KMS-11 (cell line): ENCODE measurements around the gene LAMB2.

ENCODE experiments used
- H2AFZ ChIP-seq: fragments of 200-600 bp; sonication (generic); 2 replicates; pipeline ENCODE4 v1.6.1; 2016; ENCODE audit warnings: antibody characterized with exemption, mixed run types, low read depth
- H3K27ac ChIP-seq: fragments of 200-600 bp; sonication (generic); 2 replicates; pipeline ENCODE4 v1.6.1; 2016; ENCODE audit warnings: mild to moderate bottlenecking, mixed run types
- H3K27me3 ChIP-seq: fragments of 200-600 bp; sonication (generic); 2 replicates; pipeline ENCODE4 v1.6.1; 2017; ENCODE audit warnings: mild to moderate bottlenecking, low read depth, mixed run types, moderate library complexity; ENCODE audit not compliant: insufficient read depth
- H3K36me3 ChIP-seq: fragments of 200-600 bp; sonication (generic); 2 replicates; pipeline ENCODE4 v1.6.1; 2017; ENCODE audit warnings: mild to moderate bottlenecking, mixed run types; ENCODE audit not compliant: insufficient read depth
- H3K4me1 ChIP-seq: fragments of 200-600 bp; sonication (generic); 2 replicates; pipeline ENCODE4 v1.6.1; 2016; ENCODE audit warnings: mild to moderate bottlenecking, low read depth, mixed run types; ENCODE audit not compliant: poor library complexity, severe bottlenecking
- H3K4me2 ChIP-seq: fragments of 200-600 bp; sonication (generic); 2 replicates; pipeline ENCODE4 v1.7.0; 2016; ENCODE audit warnings: mild to moderate bottlenecking, mixed run types
- H3K4me3 ChIP-seq: fragments of 200-600 bp; sonication (generic); IDR thresholded peaks from 2 replicates; pipeline ENCODE4 v1.6.1; 2017; ENCODE audit warnings: low read depth, low read length, mixed read lengths; ENCODE audit not compliant: insufficient read depth
- H3K79me2 ChIP-seq: fragments of 200-600 bp; sonication (generic); 2 replicates; pipeline ENCODE4 v1.6.1; 2016; ENCODE audit warnings: low read depth, mixed run types; ENCODE audit not compliant: insufficient read depth
- H3K9ac ChIP-seq: fragments of 200-600 bp; sonication (generic); 2 replicates; pipeline ENCODE4 v1.6.1; 2016; ENCODE audit warnings: mild to moderate bottlenecking, mixed run types
- H4K20me1 ChIP-seq: fragments of 200-600 bp; sonication (generic); 2 replicates; pipeline ENCODE4 v1.6.1; 2016; ENCODE audit warnings: mild to moderate bottlenecking, mixed run types; ENCODE audit not compliant: insufficient read depth
- TF ChIP-seq, protein P1 (sequence below): fragments of 200-600 bp; sonication (generic); conservative IDR thresholded peaks from 2 replicates; pipeline ENCODE4 v1.6.1; 2017; ENCODE audit warnings: low read depth, mild to moderate bottlenecking, antibody characterized with exemption, low read length, moderate library complexity, mixed read lengths

LAMB2 gene

DNA sequence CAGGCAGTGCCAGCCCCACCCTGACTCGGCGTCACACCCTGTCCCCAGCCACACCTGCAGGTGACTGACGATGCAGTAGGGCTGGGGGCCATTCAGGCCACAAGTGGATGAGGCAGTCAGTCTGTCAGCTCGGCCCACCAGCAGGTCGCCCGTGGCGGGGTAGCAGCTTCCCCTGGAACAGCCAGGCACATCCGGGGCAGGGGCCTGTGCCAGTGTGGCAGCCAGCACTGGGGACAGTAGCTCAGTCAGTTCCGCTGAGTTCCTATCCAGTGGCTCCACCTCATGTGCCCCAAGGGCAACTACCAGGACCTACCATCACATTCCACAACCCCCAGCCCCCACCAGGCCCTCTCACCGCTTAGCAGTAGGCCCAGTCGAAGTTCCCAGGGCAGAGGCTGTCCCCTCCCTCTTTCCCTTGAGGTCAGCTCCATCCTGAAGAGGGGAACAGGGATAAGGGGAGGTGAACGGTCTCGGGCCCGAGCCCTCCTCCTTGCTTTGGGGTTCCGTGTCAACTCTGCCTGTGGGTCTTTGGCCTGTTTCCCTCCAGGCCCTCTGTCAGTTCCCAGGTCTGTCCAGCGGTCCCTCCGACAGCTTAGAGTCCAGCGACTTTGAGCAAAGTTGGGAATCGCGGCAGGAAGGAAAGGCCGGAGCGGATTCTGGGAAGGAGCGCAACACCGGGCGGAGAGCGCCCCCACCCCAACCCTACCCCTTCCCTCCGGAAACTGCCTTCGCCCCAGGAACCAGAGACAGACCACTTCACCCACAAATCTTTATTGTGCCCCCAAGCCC is at the start of gene LAMB2:
Gene LAMB2, minus strand, starts transcription at position 614 of the 789 bp plus-strand sequence. Its CDS starts 183 bp downstream, at position 431.
- H3K4me3 ChIP-seq = no peak within 1 kb of the TSS
- H3K27me3 ChIP-seq = no peaks in the 10 kb centered on the region
- H3K79me2 ChIP-seq = no peaks in the 10 kb centered on the region
- H3K27ac ChIP-seq = no peak within 1 kb of the TSS
- TF ChIP-seq, protein P1, sequence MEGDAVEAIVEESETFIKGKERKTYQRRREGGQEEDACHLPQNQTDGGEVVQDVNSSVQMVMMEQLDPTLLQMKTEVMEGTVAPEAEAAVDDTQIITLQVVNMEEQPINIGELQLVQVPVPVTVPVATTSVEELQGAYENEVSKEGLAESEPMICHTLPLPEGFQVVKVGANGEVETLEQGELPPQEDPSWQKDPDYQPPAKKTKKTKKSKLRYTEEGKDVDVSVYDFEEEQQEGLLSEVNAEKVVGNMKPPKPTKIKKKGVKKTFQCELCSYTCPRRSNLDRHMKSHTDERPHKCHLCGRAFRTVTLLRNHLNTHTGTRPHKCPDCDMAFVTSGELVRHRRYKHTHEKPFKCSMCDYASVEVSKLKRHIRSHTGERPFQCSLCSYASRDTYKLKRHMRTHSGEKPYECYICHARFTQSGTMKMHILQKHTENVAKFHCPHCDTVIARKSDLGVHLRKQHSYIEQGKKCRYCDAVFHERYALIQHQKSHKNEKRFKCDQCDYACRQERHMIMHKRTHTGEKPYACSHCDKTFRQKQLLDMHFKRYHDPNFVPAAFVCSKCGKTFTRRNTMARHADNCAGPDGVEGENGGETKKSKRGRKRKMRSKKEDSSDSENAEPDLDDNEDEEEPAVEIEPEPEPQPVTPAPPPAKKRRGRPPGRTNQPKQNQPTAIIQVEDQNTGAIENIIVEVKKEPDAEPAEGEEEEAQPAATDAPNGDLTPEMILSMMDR = no peak
- H3K4me1 ChIP-seq = no peaks in the 10 kb centered on the region
- no peak within 1 kb of the TSS for H3K9ac ChIP-seq
- no peak within 1 kb of the TSS for H3K4me2 ChIP-seq
- H2AFZ ChIP-seq = no peak within 1 kb of the TSS
- H4K20me1 ChIP-seq = no peaks in the 10 kb centered on the region
- no peaks in the 10 kb centered on the region for H3K36me3 ChIP-seq

DNA sequence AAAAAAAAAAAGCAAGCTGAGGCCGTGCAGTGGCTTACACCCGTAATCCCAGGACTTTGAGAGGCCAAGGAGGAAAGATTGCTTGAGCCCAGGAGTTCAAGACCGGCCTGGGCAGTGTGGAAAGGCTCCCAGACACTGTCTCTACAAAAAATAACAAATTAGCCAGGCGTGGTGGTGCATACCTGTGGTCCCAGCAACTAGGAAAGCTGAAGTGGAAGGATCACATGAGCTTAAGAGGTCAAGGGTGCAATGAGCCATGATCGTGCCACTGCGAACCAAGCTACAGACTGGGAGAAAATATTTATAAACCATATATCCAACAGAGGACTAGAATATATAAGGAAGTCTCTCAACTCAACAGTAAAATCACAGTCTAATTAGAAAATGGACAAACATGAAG is 48.5 kb upstream of the LAMB2 start:
- Histone ChIP-seq H3K36me3 (no peaks in the 10 kb centered on the region), H3K9ac (no peak overlapping the region), H3K4me3 (no peak overlapping the region), H3K27ac (no peak overlapping the region), H3K27me3 (no peaks in the 10 kb centered on the region), H3K79me2 (no peaks in the 10 kb centered on the region), H2AFZ (no peak overlapping the region), H3K4me1 (no peaks in the 10 kb centered on the region), H3K4me2 (no peak overlapping the region), H4K20me1 (no peaks in the 10 kb centered on the region)
- TF ChIP-seq, protein P1 = no peak

DNA sequence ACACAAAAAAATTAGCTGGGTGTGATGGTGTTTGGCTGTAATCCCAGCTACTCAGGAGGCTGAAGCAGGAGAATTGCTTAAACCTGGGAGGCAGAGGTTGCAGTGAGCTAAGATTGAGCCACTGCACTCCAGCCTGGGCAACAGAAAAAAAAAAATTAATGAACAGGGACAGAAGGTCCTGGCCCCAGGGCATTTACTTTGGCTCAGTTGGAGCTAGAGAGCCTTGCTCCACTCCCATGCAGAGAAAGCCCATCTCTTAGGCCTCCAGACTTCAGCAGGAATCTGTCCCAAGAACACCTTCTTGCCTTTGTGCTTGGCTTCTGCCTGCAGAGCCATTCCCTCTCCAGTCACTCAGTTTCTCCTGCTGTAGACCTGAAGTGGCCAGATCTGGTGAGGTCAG is 47.3 kb upstream of the LAMB2 start:
- no peaks in the 10 kb centered on the region for H3K36me3 ChIP-seq
- H2AFZ ChIP-seq = no peak overlapping the region
- H3K27ac ChIP-seq = no peak overlapping the region
- H3K9ac ChIP-seq = no peak overlapping the region
- no peaks in the 10 kb centered on the region for H3K27me3 ChIP-seq
- no peaks in the 10 kb centered on the region for H3K79me2 ChIP-seq
- H3K4me1 ChIP-seq = no peaks in the 10 kb centered on the region
- TF ChIP-seq, protein P1 = no peak
- no peaks in the 10 kb centered on the region for H4K20me1 ChIP-seq
- no peak overlapping the region for H3K4me2 ChIP-seq
- H3K4me3 ChIP-seq = no peak overlapping the region

DNA sequence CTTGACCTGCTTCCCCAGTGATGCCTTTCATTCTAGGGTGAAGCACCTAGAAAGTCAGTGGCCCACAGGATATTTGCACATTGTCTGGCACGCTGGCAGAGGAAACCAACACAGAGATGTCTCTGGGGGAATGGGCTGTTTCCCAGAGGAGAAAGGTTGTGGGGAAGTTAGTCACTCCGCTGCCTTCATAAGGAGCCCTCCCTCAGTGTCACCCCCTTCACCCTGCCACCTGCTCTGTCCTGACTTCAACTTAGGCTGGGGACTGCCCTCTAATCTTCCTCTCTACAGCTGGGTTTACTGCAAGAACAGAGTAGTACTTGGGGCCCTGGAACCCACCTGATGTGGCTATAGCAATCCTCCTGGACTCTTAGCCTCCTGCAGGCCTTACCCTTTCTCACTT is 44.2 kb upstream of the LAMB2 start:
- no peaks in the 10 kb centered on the region for H4K20me1 ChIP-seq
- no peak overlapping the region for H3K4me3 ChIP-seq
- H3K4me1 ChIP-seq = no peaks in the 10 kb centered on the region
- H3K27me3 ChIP-seq = no peaks in the 10 kb centered on the region
- no peak overlapping the region for H3K4me2 ChIP-seq
- H3K79me2 ChIP-seq = no peaks in the 10 kb centered on the region
- TF ChIP-seq, protein P1 = no peak
- no peaks in the 10 kb centered on the region for H3K36me3 ChIP-seq
- no peak overlapping the region for H3K9ac ChIP-seq
- H3K27ac ChIP-seq = no peak overlapping the region
- no peak overlapping the region for H2AFZ ChIP-seq
